Skin of body (tissue), 2 donors: Measurements from ENCODE around the gene SRSF4. TPM values are rescaled to one million over a fixed set of nuclear protein-coding genes. Genes with fewer than 3 reads are reported as not detected.

ENCODE experiments used
- DNase-seq: peaks from one replicate; lab custom pipeline; 2025; lab: John Stamatoyannopoulos, UW
- total RNA-seq: library from RNA; depleted of rRNA; stranded (reverse); fragments of >200 nt; gene quantifications from one replicate; pipeline ENCODE4 v1.2.3, GENCODE V29; 2014

The SRSF4 gene
- total RNA-seq, 1 donor from 2014 or later = 55.5 TPM

DNA sequence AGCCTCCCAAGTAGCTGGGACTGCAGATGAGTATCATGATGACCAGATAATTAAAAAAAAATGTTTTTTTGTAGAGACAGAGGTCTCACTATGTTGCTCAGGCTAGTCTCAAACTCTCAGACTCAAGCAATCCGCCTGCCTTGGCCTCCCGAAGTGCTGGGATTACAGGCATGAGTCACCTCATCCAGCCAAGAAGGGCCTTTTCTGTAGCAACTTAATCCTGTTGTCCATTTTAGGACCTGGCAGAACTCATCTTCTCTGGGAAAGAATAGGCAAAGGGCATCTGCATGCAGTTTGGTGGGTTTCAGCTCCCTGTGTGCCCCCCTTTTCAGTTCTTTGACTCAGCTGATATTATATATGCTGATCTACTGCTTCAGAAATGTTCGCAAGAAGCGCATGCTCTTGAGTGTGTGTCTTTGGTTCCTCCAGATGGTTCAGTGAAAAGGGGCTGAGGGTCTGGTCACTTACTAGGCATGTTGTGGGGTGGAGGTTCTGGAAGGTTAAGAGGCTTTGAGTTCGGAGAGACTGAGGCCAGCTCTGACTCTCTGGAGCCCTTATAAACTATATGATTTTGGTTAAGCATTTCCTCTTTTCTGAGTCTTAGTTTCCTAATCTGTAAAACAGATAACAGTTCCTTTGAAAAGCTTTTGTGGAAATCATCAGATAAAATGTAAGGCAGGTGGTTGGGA lies 19.4 kb upstream of the SRSF4 start:
- no peak for DNase-seq

- DNase-seq = no peak
These were observed 16.3 kb upstream of the SRSF4 start for GRCh38 chr1:29197993-29198392.

- no peak for DNase-seq
These were observed 15.9 kb upstream of the SRSF4 start for GRCh38 chr1:29197590-29197924.

- no peak for DNase-seq
These were observed 15.3 kb upstream of the SRSF4 start for GRCh38 chr1:29196863-29197589.

DNA sequence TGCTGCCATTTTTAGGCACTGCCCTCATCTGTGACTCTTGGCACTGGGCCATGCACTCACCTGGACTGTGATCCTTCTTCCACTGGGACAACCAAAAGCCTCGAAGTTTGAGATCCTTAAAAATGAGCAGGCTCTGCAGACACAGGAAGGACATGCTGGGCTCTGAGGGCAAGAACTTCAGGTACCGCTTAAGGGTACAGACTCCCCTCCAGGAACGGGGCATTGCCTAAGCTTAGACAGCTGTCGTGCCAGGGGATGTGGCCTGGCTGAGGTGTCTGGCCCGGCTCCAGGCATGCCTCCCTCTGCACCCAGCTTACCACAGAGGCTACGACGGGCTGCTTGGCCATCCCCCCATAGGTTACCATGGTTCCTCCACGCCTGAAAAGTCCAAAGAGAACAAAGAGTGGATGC lies 14.2 kb upstream of the SRSF4 start:
- no peak for DNase-seq

DNA sequence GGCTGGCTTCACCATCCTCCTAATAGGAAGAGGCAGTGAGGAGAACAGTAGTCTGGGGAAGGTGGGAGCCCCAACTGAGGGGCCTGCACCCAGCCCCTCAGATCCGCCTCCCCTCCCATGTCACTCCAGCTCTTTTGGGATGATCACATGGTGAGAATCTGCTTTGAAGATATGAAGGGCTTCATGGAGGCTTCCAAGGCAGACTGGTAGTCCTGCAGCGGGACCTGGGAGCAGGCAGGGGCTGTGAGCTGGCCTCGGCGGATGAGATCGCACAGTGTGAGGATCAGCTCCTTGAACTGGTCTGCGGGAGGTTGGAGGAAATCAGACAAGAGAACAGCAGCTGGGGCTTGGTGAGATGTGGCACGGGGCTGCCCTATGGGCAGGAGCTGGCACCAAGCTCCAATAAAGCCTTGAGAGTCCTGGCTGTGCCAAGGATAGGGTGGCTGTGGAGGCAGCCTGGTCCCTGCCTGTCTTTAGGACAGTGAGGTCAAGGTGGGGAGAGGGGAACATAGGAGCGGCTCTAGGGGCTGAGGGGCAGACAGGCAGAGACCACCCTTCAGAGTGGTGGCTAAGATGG lies 12.3 kb upstream of the SRSF4 start:
- no peak for DNase-seq

DNA sequence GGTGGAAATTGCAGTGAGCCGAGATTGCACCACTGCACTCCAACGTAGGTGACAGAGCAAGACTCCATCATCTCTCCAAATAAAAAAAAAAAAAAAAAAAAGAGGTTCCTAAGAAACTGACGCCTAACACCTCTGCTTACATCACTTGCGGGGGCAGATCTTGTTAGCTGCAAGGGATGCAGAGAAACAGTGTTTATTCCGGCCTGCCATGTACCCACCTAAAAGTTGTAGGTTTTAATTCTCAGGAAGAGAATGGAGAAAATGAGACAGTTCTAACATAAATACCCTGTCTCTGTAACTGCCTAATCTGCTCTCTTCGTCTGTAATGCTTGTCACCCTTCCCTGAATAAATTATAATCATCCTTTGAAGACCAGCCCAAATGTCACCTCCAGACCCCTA lies 9.0 kb upstream of the SRSF4 start:
- DNase-seq = no peak

DNA sequence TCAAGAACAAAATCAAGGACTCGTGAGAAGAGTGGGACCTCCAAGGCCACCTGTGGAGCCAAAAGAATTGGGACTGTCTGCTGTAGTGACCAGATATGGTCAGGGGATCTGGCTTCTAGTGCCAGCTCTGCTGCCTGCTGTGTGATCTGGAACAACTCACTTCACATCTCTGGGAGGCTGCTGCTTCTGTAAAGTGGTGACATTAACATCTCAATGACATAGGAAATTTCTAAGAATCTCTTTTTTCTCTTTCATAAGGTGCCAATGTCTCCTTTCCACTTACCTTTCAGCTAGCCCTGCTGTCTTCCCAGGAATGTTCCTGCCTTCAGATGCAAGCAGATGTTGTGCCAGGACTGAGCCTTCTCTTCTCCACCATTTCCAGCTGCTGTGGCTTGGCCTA lies 5.0 kb upstream of the SRSF4 start:
- no peak for DNase-seq

DNA sequence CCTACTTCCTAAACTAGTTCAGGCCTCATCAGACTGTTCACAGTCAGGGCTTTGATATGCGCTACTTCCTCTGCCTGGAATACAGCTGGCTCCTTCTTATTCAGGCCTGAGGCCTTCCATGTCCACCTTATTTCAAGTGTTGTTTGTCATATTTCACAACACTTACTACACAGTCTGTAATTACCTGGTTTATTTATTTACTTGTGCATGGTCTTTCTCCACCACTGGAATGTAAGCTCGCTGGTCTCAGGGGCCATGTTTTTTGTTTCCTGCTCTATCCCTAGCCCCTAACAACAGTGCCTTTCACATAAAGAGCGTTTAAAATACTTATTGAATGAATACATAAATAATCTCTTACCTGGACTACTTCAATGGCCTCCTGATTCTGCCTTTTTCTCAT lies 4.6 kb upstream of the SRSF4 start:
- no peak for DNase-seq

DNA sequence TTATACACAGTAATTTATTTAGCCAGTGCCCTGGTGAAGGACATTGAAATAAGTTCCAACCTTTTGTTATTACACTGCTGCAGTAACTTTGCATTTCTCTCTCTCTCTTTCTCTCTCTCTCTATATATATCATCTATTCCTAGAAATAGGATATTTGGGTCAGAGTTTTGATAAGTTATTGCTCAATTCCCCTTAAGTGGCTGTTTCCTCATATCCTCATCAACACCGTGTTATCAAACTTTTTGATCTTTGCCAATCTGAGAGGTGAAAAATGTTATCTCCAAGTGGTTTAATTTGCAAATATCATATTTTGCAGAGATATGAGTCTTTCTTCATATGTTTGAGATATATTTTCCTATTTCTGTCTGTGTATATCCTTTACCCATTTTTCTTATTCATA lies 1.6 kb upstream of the SRSF4 start:
- DNase-seq = no peak

DNA sequence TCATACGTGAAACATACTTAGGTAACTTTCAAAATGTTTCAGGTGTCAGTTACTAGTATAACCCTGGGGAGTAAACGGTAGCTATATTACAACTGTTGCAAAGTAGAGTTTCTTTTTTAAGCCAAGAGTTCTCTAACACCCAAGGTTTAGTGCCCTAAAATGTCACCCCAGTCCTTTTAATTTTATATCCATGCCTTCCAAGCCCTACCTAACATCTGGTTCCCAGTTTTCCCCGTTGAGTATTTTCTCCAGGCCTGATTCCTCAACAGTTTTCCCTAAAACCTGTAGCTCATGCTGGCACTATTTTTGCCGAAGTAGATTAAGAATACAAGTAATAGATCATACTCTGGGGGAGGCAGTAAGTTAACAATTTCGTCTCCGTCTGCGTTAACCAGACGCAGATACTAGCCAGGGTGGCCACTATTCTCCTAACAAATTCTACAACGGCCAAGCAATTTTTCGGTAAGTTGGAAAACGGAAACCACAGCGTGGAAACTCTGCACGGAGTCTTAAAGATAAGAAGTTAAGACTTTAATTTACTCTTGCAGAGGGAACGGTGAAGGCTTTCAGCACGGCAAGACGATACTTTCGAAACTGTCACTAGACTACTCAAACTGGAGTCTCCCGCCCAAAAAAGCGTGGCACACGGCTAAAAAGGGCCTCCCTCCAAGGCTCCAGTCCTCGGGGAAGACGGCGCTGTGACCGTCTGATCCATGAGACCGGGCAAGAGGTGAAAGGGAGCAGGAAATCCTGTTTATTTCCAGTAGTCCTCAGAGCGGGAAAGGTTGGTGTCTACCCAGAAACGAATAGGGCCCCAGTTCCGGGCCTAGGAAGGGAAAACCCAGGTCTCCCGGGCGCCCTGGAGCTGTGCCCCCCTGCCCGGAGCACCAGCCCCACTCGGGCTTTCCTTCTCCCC lies 945 bp downstream of the SRSF4 start:
- DNase-seq = peak; percentile 75

DNA sequence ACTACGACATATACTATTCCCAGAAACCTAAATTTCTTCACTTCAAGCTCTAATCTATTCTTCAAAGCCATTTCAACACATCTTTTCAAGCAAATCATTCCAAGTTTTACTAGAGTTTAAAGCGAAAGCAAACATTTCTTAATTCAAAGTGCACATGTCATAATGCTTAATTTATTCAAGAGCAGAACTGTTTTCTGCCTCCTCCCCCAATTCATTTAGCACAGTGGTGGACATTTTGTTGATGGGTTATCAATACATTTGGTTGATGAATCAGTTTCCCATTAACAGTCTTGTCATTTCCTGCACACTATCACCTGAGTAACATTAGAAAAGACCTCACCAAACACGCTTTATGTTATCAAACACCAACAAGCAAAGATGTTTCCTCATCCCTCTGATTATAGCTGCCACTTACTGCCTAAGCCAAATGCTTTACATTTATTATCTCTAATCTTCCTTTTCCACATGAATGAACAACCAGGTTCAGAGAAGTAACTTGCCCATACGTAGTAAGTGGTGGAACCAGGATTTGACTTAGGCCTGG lies 2.0 kb downstream of the SRSF4 start:
- no peak for DNase-seq

GRCh38 chr1:29177022-29177705 lies 4.5 kb downstream of the SRSF4 start:
- DNase-seq = no peak

DNA sequence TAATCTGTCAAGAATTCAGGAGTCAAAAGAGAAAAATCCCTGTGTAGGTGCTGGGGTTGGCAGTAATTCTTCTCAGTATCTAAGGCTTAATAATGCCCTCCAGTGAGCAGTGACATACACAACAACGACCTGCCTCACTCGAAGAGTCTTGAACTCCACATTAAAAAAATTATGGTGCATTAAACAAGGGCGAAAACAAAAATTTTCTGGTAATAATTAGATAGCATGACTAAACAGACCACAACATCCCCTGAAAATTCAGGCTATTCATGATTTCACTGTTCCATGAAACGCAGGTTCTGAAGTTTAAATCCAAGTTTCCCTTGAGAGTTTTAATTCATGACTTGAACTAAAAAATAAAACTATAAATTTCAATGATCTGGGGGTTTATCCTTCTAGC lies 5.1 kb downstream of the SRSF4 start:
- DNase-seq = no peak

GRCh38 chr1:29172415-29172939 lies 9.2 kb downstream of the SRSF4 start:
- no peak for DNase-seq

- no peak for DNase-seq
These were observed 10.2 kb downstream of the SRSF4 start for GRCh38 chr1:29171521-29171920.

GRCh38 chr1:29171089-29171488 lies 10.6 kb downstream of the SRSF4 start:
- DNase-seq = no peak

DNA sequence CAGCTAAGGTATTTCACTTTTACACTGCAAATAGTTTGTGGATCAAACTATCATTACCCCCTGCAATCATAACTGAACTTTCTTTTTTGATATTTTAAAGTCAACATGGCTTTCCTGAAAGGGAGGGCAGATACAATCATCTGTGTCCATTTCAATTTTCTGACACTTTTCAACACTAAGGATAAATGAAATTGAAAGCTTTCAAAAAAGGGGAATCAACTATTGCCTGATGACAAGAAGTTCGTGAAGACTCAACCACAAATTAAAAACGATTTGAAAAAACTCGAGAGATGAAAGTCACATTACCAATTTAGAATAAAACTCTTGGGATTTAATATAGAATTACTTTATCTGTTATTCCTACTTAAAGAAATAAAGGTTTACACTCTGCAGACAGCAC lies 11.7 kb downstream of the SRSF4 start:
- DNase-seq = no peak

DNA sequence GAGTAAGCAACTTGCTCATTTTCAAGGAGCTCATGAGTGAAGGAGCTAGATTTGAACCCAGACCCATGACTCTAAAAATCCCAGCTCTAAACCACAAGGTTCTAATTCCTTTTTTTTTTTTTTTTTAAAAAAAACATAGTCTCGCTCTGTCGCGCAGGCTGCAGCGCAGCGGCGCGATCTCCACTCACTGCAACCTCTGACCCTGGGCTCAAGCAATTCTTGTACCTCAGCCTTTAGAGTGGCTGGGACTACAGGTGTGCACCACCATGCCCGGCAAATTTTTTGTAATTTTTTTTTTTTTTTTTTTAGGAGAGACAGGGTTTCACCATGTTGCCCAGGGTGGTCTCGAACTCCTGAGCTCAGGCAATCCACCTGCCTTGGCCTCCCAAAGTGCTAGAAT lies 13.8 kb downstream of the SRSF4 start:
- DNase-seq = no peak

- no peak for DNase-seq
These were observed 15.3 kb downstream of the SRSF4 start for GRCh38 chr1:29166291-29166878.
